GM18873 (cell line): ENCODE measurements around the gene PPFIBP2.

Experiments used
- ATAC-seq: cut with Tn5 transposase; IDR thresholded peaks from one replicate; pipeline ENCODE4 v1.9.1; 2021; ENCODE audit warnings: mild to moderate bottlenecking, moderate library complexity, moderate number of reproducible peaks; ENCODE audit not compliant: unreplicated experiment, low FRiP score

Gene PPFIBP2

DNA sequence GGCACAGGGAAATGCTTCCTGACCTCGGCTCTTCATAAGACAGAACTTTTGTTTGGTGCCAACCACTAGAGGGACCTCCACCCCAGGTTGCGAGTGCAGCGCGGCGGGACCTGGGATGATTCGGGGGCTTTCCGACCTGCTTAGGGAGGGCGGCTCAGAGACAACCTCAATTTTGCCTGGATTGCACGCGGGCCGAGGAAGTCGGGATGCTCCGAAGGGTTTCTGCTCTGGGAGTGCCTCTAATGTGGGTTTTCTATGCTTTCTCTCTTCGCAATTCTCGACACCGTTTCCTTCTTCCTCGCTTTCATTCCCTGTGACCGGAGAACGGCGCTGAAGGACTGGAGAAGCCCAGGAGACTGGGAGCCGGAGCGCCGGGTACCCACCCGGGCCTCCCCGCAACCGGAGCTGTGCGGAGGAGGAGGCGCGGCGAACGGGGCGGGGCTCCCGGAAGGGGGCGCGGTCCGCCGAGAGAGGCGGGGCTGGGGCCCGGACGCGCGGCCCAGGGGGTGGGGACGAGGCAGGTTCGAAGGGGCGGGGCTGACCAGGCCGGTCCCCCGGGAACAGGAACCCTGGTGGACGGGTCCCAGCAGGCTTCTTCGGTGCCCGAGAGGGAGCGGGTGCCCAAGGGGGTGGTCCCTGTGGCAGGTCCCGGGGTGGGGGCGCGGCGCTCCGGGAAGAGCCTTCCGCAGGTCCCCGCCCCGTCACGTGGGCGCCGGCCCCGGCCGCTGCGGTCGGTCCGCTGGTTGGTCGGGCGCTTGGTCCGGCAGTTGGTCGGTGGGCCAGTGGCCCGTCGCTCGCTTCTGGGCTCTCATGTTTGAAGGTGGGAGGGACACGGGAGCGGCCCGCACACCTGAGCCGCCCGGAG is at the start of gene PPFIBP2:
Gene PPFIBP2 (plus strand): TSS at position 766 of the 865 bp plus-strand sequence. CDS start 35,477 bp downstream, outside the sequence.
- peak; percentile 50 for ATAC-seq

- ATAC-seq = no peak
These were observed 46.1 kb upstream of the PPFIBP2 start for GRCh38 chr11:7467652-7468051.

DNA sequence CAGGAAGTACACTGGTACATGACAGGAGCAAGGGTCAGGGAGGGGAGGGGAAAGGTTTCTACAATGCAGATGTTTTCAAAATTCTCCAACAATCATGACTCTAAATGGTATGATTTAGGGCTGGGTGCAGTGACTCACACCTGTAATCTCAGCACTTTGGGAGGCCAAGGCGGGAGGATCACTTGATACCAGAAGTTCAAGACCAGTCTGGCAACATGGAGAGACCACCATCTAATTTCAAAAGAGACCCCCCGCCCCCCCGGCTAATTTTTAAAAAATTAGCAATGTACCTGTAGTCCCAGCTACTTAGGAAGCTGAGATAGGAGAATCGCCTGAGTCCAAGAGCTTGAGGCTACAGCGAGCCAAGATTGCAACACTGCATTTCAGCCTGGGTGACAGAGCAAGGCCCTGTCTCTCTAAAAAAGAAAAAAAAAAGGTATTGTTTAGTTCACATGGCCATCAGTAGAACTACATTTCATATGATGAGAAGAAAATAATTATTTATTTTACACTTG is 44.4 kb upstream of the PPFIBP2 start:
- no peak for ATAC-seq

GRCh38 chr11:7471071-7471470 is 42.7 kb upstream of the PPFIBP2 start:
- no peak for ATAC-seq

DNA sequence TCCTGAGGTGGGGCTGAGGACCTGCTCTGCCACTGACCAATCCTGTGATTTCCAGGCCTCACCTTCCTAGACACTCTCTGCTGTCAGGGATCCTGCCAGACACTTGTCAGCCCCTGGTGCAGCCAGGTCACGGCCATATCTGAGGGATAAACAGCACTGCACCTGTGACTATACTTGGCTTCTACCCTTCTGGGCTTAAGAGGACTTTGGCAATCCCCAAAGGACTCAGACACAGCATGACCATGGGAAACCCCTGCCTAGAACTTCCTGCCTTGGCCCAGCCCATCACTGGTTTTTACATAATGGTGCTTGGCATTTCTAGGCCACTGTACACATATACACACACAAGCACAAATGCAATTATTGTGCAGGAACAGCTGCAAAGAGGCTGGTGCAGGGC is 40.1 kb upstream of the PPFIBP2 start:
- ATAC-seq = peak; percentile 96

GRCh38 chr11:7480113-7480512 is 33.7 kb upstream of the PPFIBP2 start:
- ATAC-seq = no peak

DNA sequence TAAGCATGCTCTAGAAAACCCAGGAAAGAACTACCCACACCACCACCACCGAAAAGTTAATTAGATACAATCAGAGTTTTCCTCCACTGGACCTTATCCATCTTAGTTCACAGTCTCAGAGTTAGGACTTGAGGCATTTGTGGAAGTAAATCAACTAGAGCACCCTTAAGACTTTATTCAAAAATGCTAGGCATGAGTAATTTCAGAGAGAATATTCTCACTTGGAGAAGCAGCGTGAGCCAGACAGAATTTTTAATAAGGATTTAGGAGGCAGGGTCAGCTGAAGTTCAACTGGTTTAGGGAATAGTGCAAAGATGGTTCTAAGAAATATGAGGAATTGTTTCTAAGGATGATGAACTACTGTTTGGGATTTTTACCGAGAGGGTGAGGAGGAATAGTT is 29.7 kb upstream of the PPFIBP2 start:
- ATAC-seq = no peak

GRCh38 chr11:7484645-7485044 is 29.2 kb upstream of the PPFIBP2 start:
- no peak for ATAC-seq

GRCh38 chr11:7485186-7486097 is 28.4 kb upstream of the PPFIBP2 start, which contains the start of gene OLFML1:
TSS of gene OLFML1 (plus strand) at chr11:7485506. CDS start at chr11:7485876, 370 bp downstream.
- ATAC-seq = no peak

GRCh38 chr11:7486098-7486780 is 27.6 kb upstream of the PPFIBP2 start:
- no peak for ATAC-seq

GRCh38 chr11:7486781-7487140 is 27.0 kb upstream of the PPFIBP2 start:
- no peak for ATAC-seq

GRCh38 chr11:7487360-7487759 is 26.4 kb upstream of the PPFIBP2 start:
- ATAC-seq = no peak

- no peak for ATAC-seq
These were observed 25.1 kb upstream of the PPFIBP2 start for GRCh38 chr11:7488681-7489080.

DNA sequence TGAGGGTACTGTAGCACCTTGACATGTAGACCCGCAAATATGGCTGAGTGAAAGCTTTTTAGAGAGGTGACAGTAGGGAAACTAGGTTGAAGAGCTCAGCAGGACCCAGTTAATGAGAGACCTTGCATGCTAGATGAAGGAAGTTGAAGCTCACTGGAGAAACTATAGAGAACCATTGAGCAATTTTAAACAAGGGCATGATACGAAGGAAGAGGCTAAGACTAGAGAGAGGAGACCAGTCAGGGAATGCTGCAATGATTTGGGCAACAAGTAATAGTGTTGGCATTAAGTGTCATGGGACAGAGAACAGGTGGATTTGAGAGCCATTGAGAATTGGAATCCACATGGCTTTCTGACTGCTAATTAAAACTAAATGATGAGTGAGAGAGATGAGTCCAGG is 24.4 kb upstream of the PPFIBP2 start:
- no peak for ATAC-seq

DNA sequence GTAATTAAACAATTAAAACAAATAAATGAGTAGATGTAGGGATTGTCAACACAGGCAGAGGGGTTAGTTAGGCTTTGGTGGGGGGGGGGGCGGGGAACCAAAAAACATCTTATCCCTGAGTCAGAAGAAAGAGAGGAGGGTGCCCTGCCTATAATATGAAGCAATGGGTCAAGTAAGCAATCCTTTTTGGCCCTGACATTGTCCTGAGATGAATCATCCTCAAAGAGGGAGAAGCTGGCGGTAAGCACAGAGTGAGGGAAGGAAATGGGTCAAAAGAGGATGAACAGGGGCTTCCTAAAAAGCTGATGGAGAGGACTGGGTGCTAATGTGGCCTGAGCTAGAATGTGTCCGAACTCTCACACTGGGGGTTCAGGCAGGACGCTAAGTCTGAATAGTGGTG is 23.7 kb upstream of the PPFIBP2 start:
- ATAC-seq = no peak

GRCh38 chr11:7490535-7490934 is 23.3 kb upstream of the PPFIBP2 start:
- ATAC-seq = no peak

- ATAC-seq = no peak
These were observed 21.5 kb upstream of the PPFIBP2 start for GRCh38 chr11:7492253-7492652.

DNA sequence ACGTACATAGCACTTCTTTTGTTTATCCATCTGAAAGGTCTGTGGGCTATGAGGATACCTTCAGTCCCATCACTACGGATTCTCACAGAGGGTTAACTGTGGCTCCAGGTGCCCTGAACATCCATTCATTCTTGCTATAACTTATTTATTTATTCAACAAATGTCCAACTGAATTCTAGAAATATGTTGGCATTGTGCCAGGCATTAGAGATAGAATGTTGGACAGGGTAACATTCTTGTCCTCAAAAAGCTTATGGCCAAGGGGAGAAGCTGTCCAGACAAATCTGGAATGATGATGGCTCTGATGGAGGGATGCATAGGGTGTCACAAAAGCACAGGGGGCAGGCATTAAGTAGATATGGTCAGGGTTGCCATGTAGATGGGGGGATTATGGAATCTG is 20.1 kb upstream of the PPFIBP2 start:
- no peak for ATAC-seq

DNA sequence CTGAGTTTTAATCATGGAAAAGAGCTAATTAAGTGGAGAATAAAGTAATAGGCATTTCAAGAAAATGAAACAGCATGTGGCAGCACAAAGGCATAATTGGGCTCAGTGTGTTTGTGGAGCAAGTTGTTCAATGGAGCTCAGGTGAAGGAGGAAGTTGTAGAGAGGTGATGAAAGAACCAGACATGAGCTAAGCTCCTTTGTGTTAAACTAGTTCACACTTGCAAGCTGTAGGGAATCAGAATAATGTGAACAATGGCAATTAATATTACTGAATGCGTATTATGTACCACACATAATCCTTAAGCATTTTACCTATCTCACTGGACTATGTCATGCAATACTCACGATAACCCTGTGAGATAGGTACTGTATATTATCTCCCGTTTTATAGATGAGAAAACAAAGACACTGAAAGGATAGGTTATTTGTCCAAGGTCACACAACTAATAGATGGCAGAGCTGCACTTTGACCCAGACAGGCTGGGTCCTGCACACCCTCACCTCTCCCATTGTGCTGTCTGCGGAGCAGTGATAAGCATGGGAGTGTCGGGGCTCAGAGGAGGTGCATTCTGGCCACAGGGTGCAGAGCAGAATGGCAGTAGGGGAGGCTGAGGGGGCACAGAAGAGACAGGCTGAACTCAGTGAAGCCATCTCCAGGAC is 19.6 kb upstream of the PPFIBP2 start:
- ATAC-seq = no peak
